LNCaP clone FGC (cell line): Measurements from ENCODE around the gene CACNA2D1.
A peak's percentile ranks its signal among the peaks of the same experiment; 100 is the strongest.

ENCODE experiments used
- DNase-seq: peaks from one replicate; pipeline ENCODE4 v3.0.0-alpha.2; 2011; ENCODE audit warnings: low read depth
- H3K4me3 ChIP-seq: 2 replicates; pipeline ENCODE4 v1.5.1; 2011; ENCODE audit warnings: mild to moderate bottlenecking, low read depth, low read length, control low read depth
- TF ChIP-seq, protein P1 (sequence below): IDR thresholded peaks from 2 replicates; pipeline ENCODE4 v1.5.1; 2012; ENCODE audit warnings: mild to moderate bottlenecking; ENCODE audit not compliant: control insufficient read depth, insufficient read depth; ENCODE audit errors: extremely low read depth

Gene CACNA2D1

DNA sequence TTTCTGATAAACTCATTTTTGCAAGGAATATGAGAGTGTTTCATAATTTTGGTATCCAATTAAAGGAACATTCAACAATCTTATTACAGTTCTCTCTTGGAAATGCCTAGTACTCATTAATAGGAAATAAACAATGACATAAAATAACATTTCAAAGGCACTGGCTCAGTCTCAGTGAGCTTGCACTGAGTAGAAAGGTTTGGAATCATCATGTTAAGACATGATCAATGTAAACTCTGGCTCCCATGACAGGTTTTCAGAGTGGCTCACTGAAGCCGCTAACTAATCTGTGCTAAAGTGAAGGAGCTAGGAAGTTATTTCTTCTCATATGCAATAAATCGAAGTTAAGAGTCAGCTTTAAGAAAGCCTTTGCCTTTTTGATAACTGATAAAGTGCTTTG lies 470.5 kb downstream of the CACNA2D1 start:
- no peak for DNase-seq
- TF ChIP-seq, protein P1, sequence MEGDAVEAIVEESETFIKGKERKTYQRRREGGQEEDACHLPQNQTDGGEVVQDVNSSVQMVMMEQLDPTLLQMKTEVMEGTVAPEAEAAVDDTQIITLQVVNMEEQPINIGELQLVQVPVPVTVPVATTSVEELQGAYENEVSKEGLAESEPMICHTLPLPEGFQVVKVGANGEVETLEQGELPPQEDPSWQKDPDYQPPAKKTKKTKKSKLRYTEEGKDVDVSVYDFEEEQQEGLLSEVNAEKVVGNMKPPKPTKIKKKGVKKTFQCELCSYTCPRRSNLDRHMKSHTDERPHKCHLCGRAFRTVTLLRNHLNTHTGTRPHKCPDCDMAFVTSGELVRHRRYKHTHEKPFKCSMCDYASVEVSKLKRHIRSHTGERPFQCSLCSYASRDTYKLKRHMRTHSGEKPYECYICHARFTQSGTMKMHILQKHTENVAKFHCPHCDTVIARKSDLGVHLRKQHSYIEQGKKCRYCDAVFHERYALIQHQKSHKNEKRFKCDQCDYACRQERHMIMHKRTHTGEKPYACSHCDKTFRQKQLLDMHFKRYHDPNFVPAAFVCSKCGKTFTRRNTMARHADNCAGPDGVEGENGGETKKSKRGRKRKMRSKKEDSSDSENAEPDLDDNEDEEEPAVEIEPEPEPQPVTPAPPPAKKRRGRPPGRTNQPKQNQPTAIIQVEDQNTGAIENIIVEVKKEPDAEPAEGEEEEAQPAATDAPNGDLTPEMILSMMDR = no peak
- H3K4me3 ChIP-seq = no peak overlapping the region

DNA sequence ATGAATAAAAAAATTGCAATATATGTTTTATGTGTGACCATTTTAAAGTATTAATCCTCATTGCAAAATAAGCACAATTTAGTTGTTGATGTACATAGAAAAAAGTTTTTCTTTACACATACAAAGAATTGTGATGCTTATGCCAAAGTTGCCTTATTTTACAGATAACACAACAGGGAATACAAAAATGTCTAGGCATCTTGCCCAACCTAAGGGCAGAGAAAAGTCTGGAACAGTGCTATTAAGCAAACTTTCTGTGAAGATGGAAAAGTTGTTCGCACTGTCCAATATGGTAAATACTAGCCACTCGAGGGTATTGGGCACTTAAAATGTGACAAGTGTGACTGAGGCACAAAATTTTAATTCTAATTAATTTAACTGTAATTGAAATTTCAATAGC lies 483.6 kb downstream of the CACNA2D1 start:
- no peak for DNase-seq
- TF ChIP-seq, protein P1 = no peak
- no peak overlapping the region for H3K4me3 ChIP-seq

DNA sequence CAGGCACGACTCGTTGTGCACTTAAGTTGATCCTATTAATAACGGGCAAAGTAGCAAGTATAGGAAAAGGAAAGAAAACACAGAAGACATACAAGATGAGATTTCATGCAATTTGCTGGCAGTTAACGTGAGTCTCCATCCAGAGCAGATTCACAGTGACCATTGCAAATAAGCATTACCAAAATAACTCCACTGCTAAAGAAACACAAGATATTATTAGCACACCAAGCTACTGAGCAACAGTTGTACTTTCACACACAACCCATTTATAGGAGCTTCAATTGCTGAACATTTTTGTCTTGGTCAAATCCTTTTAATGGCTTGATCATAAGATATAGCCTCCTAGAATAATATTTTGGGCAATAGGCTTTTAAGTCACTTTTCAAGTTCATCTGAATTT lies 486.1 kb downstream of the CACNA2D1 start:
- H3K4me3 ChIP-seq = no peak overlapping the region
- DNase-seq = no peak
- TF ChIP-seq, protein P1 = no peak

DNA sequence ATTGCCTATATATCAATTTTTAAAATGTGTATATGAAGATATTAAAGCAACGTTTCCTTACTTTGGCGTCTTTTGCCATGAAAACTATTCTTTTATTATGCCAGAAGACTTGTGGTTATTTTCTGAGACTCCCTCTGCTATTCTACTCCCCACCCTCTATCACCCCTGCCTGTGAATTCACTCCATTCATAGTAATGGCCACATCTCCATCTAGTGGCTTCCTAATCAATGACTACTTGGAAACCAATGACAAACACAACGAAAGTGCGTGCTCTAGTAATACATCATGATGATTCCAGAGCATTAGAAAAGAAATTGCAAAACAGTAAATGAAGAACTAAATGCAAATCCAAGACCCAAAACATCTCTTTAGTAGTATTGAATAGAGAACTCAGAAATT lies 487.1 kb downstream of the CACNA2D1 start:
- peak; percentile 2 for DNase-seq
- no peak overlapping the region for H3K4me3 ChIP-seq
- TF ChIP-seq, protein P1 = peak; percentile 73

DNA sequence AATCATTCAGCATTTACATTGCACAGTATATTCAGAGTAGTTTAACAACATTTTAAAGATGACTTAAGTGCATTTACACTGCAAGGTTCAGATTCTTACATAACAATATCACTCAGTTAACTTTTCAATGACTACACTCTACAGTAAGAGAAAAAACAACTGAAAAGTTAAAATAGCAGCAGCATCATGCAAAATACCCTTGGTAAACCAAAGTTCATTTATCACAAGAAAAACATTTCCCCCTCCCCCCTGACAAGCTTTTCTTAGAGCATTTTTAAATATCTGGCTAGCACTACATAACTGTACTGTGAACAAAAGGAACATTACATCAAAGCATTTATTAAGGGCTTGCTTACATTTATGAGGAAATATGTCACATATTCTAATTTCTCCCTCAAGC lies 494.3 kb downstream of the CACNA2D1 start:
- no peak overlapping the region for H3K4me3 ChIP-seq
- no peak for DNase-seq
- TF ChIP-seq, protein P1 = no peak

DNA sequence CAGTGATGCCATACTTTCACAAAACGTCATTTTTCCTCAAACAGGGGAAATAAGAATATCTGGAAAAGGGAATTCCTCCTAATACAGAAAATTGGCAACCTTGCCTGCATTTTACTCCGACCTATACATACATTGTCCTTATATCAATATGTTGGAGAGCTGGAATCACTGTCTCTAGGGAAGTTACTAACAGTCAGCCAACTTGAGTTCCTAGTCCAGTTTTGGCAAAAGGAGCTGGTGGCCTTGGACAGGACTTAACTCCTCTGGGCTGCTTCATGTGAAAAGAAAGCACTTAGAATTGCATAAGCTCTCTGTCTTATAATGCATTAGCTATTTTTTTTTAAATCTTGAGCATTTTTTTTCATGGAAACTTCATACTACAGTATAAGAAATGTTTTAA lies 499.5 kb downstream of the CACNA2D1 start:
- TF ChIP-seq, protein P1 = no peak
- no peak overlapping the region for H3K4me3 ChIP-seq
- DNase-seq = no peak

DNA sequence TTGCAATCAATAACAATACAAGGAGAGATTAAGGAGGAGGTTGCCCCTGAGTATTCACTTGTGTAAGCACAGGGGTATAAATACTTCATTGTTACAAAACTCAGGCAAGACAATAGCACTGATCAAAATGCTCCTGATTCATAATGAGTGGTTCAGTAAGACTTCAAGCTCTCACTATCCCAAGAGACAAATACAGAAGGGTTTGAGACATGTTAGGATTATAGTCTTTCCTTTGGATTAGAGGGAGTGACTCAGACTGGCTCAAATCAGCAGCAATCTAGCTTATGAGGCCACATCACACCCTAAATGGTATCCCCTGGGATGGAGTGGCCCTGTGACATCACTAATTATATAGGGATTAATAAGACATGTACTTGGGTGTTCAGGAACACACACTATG lies 506.5 kb downstream of the CACNA2D1 start:
- no peak overlapping the region for H3K4me3 ChIP-seq
- no peak for DNase-seq
- TF ChIP-seq, protein P1 = no peak
